ENCODE measurements around the gene SFRP2. TPM values are rescaled to one million over a fixed set of nuclear protein-coding genes. Genes with fewer than 3 reads are reported as not detected.

SFRP2 gene
- total RNA-seq, 4 donors from 2014 or later = 7.2 to 20.3 (median 18.7) TPM

GRCh38 chr4:153750197-153750817, 38.6 kb downstream of the SFRP2 start:
- TF ChIP-seq POLR2A (IDR thresholded peaks at IDR 0.05) (no peak), CTCF (IDR thresholded peaks at IDR 0.05) (peak; percentile 24 to 60 (median 48))
- DNase-seq = peak in 2 of 3 donors; percentile 35 to 67
- H3K9me3 ChIP-seq = no peaks in the 10 kb centered on the region
- H3K27me3 ChIP-seq = no peaks in the 10 kb centered on the region
- no peaks in the 10 kb centered on the region for H3K36me3 ChIP-seq
- H3K4me3 ChIP-seq = no peak overlapping the region
- no peak overlapping the region for H3K27ac ChIP-seq
- no peaks in the 10 kb centered on the region for H3K4me1 ChIP-seq

GRCh38 chr4:153748378-153748777, 40.5 kb downstream of the SFRP2 start:
- no peak for TF ChIP-seq POLR2A (IDR thresholded peaks at IDR 0.05)
- no peak for TF ChIP-seq CTCF (IDR thresholded peaks at IDR 0.05)
- no peak overlapping the region for H3K4me3 ChIP-seq
- no peaks in the 10 kb centered on the region for H3K9me3 ChIP-seq
- no peak for DNase-seq
- H3K36me3 ChIP-seq = no peaks in the 10 kb centered on the region
- no peaks in the 10 kb centered on the region for H3K4me1 ChIP-seq
- no peak overlapping the region for H3K27ac ChIP-seq
- no peaks in the 10 kb centered on the region for H3K27me3 ChIP-seq

GRCh38 chr4:153747406-153747955, 41.4 kb downstream of the SFRP2 start:
- TF ChIP-seq POLR2A (IDR thresholded peaks at IDR 0.05) (no peak), CTCF (IDR thresholded peaks at IDR 0.05) (no peak)
- H3K27ac ChIP-seq = no peak overlapping the region
- H3K9me3 ChIP-seq = no peaks in the 10 kb centered on the region
- H3K36me3 ChIP-seq = no peaks in the 10 kb centered on the region
- no peak overlapping the region for H3K4me3 ChIP-seq
- no peaks in the 10 kb centered on the region for H3K27me3 ChIP-seq
- DNase-seq = no peak
- H3K4me1 ChIP-seq = no peaks in the 10 kb centered on the region

GRCh38 chr4:153745651-153746050, 43.2 kb downstream of the SFRP2 start:
- TF ChIP-seq CTCF (IDR thresholded peaks at IDR 0.05) = no peak
- TF ChIP-seq POLR2A (IDR thresholded peaks at IDR 0.05) = no peak
- Histone ChIP-seq H3K27me3 (no peaks in the 10 kb centered on the region), H3K36me3 (no peaks in the 10 kb centered on the region), H3K9me3 (peaks cover 0 to 2% (median 0%) of the 10 kb centered on the region in 4 donors), H3K27ac (no peak overlapping the region), H3K4me3 (no peak overlapping the region), H3K4me1 (no peaks in the 10 kb centered on the region)
- DNase-seq = no peak

- TF ChIP-seq CTCF (IDR thresholded peaks at IDR 0.05) (no peak), POLR2A (IDR thresholded peaks at IDR 0.05) (no peak)
- H3K9me3 ChIP-seq = peaks cover 0 to 2% (median 0%) of the 10 kb centered on the region in 4 donors
Observed at GRCh38 chr4:153741541-153741940, 47.3 kb downstream of the SFRP2 start.

More at GRCh38 chr4:153741541-153741940, 47.3 kb downstream of the SFRP2 start:
- no peak overlapping the region for H3K27ac ChIP-seq
- no peak overlapping the region for H3K4me3 ChIP-seq
- no peaks in the 10 kb centered on the region for H3K36me3 ChIP-seq
- DNase-seq = no peak
- no peaks in the 10 kb centered on the region for H3K4me1 ChIP-seq
- H3K27me3 ChIP-seq = no peaks in the 10 kb centered on the region

All from Peyer's patch (tissue), 4 donors.